Lower leg skin (tissue), 4 donors: Measurements from ENCODE around the gene TNIK. TPM values are rescaled to one million over a fixed set of nuclear protein-coding genes. Genes with fewer than 3 reads are reported as not detected.

Experiments
- DNase-seq, 2 donors: peaks; one replicate each; pipeline ENCODE4 v3.0.0-alpha.2; 2019; ENCODE audit warnings: low spot score in 2 of 2
- H3K4me3 ChIP-seq: fragments of 200-600 bp; sonication (generic); 2 replicates; pipeline ENCODE4 v1.5.1; 2017; ENCODE audit warnings: mild to moderate bottlenecking, low read depth; ENCODE audit not compliant: poor library complexity, severe bottlenecking
- CTCF ChIP-seq, 3 donors: fragments of 450-650 bp; IDR thresholded peaks; one replicate each; pipeline ENCODE4 v1.5.1; 2016; ENCODE audit warnings: antibody characterized with exemption in 3 of 3, mild to moderate bottlenecking in 3 of 3, moderate library complexity in 2 of 3
- POLR2A ChIP-seq, 2 donors: fragments of 450-650 bp; IDR thresholded peaks; one replicate each; pipeline ENCODE4 v1.6.1; 2016 to 2017; ENCODE audit warnings: antibody characterized with exemption in 2 of 2, mild to moderate bottlenecking in 1 of 2, moderate library complexity in 1 of 2
- WGBS, 2 donors: methylation state at CpG; one replicate each; pipeline ENCODE4 v1.1.5; 2018; 5-methylcytosine and 5-hydroxymethylcytosine counted together
- intact Hi-C: fragments of 100-400 bp; cut with DNase I; formaldehyde crosslinking; loops from one replicate; pipeline ENCODE4 v1.15.0; 2023; ENCODE audit warnings: low total_unique reads
- total RNA-seq, 4 donors: library from RNA; depleted of rRNA; stranded (reverse); fragments of >200 nt; gene quantifications; one replicate each; pipeline ENCODE4 v1.1.0, GENCODE V29; 2016

TNIK gene
- total RNA-seq, 4 donors from 2014 or later = 0.72 to 4.7 (median 2.4) TPM

- intact Hi-C loops = no loop called here
- DNase-seq = no peak
- no peak overlapping the region for H3K4me3 ChIP-seq
- no peak for TF ChIP-seq CTCF (IDR thresholded peaks at IDR 0.05)
- no peak for TF ChIP-seq POLR2A (IDR thresholded peaks at IDR 0.05)
- 43 to 44% methylated on average over 3 of the region's 3 CpGs for WGBS, 2 donors
Observed at GRCh38 chr3:171347301-171348039, 112.7 kb downstream of the TNIK start.

- 90 to 92% methylated on average over 3 of the region's 3 CpGs for WGBS, 2 donors
- DNase-seq = no peak
- TF ChIP-seq POLR2A (IDR thresholded peaks at IDR 0.05) (no peak), CTCF (IDR thresholded peaks at IDR 0.05) (no peak)
- no peak overlapping the region for H3K4me3 ChIP-seq
- intact Hi-C loops = loop anchor here (1.0 kb wide), 1 partner anchor 30 kb away; no protein-coding TSS in a partner anchor
Observed at GRCh38 chr3:171346582-171347300, 113.5 kb downstream of the TNIK start.

GRCh38 chr3:171346019-171346418, 114.2 kb downstream of the TNIK start:
- intact Hi-C loops = loop anchor here (1.0 kb wide), 1 partner anchor 30 kb away; no protein-coding TSS in a partner anchor
- TF ChIP-seq POLR2A (IDR thresholded peaks at IDR 0.05) = no peak
- TF ChIP-seq CTCF (IDR thresholded peaks at IDR 0.05) = no peak
- no peak overlapping the region for H3K4me3 ChIP-seq
- WGBS, 2 donors = 85 to 98% methylated on average over 1 of the region's 1 CpG
- DNase-seq = no peak

GRCh38 chr3:171345107-171345843, 114.9 kb downstream of the TNIK start:
- TF ChIP-seq CTCF (IDR thresholded peaks at IDR 0.05) (no peak), POLR2A (IDR thresholded peaks at IDR 0.05) (no peak)
- intact Hi-C loops = no loop called here
- WGBS, 2 donors = 61 to 70% methylated on average over 2 of the region's 2 CpGs
- no peak overlapping the region for H3K4me3 ChIP-seq
- no peak for DNase-seq

GRCh38 chr3:171343693-171344092, 116.5 kb downstream of the TNIK start:
- WGBS, 2 donors = 67 to 78% methylated on average over 1 of the region's 1 CpG
- DNase-seq = no peak
- H3K4me3 ChIP-seq = no peak overlapping the region
- no peak for TF ChIP-seq CTCF (IDR thresholded peaks at IDR 0.05)
- TF ChIP-seq POLR2A (IDR thresholded peaks at IDR 0.05) = no peak
- intact Hi-C loops = no loop called here
